Coronary artery (tissue), 2 donors: Measurements from ENCODE around the gene CRISPLD2.

Experiments
- DNase-seq: peaks from one replicate; pipeline ENCODE4 v3.0.0-alpha.2; 2017; ENCODE audit warnings: low spot score
- H3K27ac ChIP-seq, 2 donors: fragments of 200-600 bp; sonication (generic); one replicate each; pipeline ENCODE4 v1.5.1; 2016 to 2019
- H3K4me3 ChIP-seq: fragments of 200-600 bp; sonication (generic); 2 replicates; pipeline ENCODE4 v1.5.1; 2016; ENCODE audit warnings: mild to moderate bottlenecking, moderate library complexity
- TF ChIP-seq, protein P1 (sequence below): fragments of 200-600 bp; sonication (generic); IDR thresholded peaks from one replicate; pipeline ENCODE4 v1.5.1; 2019; ENCODE audit warnings: antibody characterized with exemption

Gene CRISPLD2

DNA sequence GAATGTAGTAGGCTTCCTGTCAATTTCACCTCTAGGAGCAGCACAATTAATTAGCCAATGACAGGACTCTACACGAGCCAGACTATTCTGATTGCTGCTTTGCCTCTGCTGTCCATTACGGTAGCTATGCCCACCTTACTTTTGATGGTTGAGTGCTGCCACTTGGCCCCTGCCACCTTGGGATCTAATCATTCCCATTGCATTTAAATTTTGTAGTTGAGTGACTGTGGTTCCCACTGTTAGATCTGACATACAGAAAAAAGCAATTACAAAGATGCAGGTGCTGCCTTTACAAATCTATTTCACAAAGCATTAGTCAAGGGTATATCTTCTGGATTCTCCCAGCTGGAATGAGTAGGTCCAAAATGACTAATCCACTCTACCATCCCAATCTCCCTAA is 39.9 kb downstream of the CRISPLD2 start:
- DNase-seq, result no peak
- TF ChIP-seq, protein P1, sequence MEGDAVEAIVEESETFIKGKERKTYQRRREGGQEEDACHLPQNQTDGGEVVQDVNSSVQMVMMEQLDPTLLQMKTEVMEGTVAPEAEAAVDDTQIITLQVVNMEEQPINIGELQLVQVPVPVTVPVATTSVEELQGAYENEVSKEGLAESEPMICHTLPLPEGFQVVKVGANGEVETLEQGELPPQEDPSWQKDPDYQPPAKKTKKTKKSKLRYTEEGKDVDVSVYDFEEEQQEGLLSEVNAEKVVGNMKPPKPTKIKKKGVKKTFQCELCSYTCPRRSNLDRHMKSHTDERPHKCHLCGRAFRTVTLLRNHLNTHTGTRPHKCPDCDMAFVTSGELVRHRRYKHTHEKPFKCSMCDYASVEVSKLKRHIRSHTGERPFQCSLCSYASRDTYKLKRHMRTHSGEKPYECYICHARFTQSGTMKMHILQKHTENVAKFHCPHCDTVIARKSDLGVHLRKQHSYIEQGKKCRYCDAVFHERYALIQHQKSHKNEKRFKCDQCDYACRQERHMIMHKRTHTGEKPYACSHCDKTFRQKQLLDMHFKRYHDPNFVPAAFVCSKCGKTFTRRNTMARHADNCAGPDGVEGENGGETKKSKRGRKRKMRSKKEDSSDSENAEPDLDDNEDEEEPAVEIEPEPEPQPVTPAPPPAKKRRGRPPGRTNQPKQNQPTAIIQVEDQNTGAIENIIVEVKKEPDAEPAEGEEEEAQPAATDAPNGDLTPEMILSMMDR, result no peak
- H3K4me3 ChIP-seq, result no peak overlapping the region
- no peak overlapping the region for H3K27ac ChIP-seq

DNA sequence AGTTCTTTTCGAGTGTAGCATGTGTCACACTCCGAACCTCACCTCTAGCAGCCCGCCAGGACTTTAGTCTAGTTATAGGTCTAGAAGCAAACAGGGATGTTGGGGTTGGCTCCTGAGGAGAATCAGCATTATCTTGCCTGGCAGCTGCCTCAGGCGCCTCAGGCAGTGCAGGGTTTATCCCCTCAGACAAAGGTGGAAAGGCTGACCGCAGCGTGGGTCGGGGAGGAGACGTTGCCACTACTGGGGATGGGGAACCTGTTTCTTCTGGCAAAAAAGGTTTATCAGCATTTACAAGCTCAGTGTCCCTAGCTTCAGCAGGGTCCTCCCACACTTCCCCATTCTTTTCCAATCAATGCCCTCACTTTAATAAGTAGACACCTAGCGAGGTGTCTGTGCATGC is 40.6 kb downstream of the CRISPLD2 start:
- TF ChIP-seq, protein P1, result no peak
- Histone ChIP-seq H3K4me3 (no peak overlapping the region), H3K27ac (no peak overlapping the region)
- no peak for DNase-seq

DNA sequence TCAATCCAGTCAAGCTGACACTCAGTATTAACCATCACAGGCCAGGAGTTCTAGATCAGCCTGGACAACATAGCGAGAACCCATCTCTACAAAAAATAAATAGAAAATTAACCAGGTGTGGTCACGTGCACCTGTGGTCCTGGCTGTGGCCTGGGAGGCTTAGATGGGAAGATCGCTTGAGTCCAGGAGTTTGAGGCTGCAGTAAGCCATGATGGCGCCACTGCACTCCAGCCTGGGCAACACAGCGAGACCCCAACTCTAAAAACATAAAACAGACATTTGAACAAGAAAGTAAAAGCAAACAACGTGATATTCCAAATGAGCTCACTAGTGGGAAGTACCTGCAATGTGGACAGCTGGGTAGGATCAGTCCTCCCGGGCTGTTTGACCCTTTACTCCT is 41.9 kb downstream of the CRISPLD2 start:
- DNase-seq, result no peak
- TF ChIP-seq, protein P1, result no peak
- Histone ChIP-seq H3K27ac (no peak overlapping the region), H3K4me3 (no peak overlapping the region)

DNA sequence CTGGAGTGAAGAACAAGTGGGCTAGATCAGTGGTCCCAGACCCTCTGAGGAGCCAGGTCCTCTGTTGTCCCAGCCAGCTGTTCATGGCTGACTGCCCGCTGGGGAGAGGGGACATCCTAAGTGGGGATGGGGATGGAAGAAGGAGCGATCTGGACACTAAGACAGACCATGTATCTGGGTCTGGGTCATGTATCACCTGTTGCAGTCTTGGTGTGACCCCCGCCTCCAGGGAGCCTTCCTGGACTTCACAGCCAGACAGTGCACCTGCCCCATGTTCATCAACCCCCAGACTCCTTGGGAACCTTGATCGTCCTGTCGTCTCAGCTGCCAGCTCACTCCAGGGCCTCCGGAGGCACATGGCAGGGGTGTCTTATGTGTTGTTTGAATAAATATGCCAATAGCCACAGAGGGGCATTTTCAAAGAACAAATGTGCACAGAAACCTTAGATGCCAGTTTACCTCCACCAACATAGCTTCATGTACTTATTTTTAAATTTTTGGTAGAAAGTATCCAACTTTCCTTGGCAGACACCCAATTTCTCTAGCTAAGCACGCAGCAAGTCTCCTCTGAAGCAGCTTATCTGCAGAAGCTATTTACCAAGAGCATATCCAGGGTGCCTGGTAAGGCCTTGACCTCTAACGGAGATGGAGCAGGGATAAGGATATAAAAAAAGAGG is 43.2 kb downstream of the CRISPLD2 start:
- H3K27ac ChIP-seq, result no peak overlapping the region
- TF ChIP-seq, protein P1, result no peak

DNA sequence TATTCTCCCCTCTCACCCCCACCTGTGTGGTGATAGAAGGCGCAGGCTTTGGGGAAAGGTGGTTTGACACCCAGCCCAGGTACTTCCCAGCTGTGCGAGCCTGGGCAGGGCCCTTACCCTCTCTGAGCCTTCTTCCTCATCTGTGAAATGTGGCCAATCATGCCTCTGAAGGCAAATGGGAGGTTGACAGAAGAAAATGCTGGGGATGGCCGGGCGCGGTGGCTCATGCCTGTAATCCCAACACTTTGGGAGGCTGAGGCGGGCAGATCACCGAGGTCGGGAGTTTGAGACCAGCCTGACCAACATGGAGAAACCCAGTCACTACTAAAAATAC is 43.7 kb downstream of the CRISPLD2 start:
- Histone ChIP-seq H3K4me3 (no peak overlapping the region), H3K27ac (no peak overlapping the region)
- DNase-seq, result no peak
- TF ChIP-seq, protein P1, result no peak

More for the DNA sequence above, 43.2 kb downstream of the CRISPLD2 start:
- DNase-seq, result no peak
- H3K4me3 ChIP-seq, result no peak overlapping the region

DNA sequence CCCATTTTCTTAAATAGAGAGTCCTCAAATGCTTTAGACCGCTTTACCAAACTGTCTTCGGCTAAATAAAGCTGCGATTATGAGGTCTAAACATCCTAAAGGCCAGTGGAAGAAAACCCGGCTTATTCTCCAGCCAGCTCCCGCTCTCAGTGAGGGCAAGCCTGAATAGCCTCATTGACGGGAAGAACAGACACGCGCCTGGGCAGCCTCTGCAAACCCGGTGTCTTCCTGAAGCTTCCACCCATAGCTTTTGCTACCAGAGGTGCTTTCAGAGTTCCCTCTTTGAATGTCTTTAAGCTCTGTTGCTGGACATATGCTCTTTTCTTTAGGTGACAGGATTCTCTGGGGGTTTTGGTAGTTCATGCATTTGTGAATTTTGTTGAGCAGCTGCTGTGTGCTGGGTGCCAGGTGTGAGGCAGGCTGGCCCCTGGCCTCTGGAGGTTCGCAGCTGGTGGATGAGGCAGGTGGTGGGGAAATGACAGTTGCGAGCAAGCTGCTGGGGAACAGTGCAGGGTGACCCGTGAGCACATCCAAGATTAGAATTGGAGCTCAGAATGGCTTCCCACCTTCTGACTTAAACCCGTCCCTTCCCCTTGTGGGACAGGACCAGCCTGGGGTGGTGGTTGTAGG is 44.7 kb downstream of the CRISPLD2 start:
- TF ChIP-seq, protein P1, result no peak
- no peak for DNase-seq
- no peak overlapping the region for H3K4me3 ChIP-seq
- H3K27ac ChIP-seq, result no peak overlapping the region

DNA sequence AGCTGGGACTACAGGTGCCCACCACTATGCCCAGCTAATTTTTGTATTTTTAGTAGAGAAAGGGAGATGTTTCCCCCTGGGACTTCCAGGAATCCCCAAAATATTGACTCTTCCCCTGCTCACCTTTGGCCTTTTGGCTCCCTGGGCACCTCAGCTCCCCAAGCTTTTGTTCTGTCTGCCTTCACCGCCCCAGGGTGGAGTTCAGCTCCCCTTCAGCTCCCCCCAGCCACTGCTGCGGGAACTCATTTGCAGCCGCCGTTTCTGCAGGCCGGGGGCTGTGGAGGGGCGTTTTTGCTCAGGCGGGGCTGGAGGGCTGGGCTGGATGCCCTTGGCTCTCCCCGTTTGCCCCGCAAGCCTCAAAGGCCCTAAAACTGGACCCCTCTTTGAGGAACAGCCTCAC is 47.9 kb downstream of the CRISPLD2 start:
- H3K4me3 ChIP-seq, result no peak overlapping the region
- no peak for DNase-seq
- TF ChIP-seq, protein P1, result no peak
- no peak overlapping the region for H3K27ac ChIP-seq
